Measurements from ENCODE around the gene POC1B. TPM values are rescaled to one million over a fixed set of nuclear protein-coding genes. Genes with fewer than 3 reads are reported as not detected.

POC1B gene
- total RNA-seq, 1 donor from 2014 or later = 15.3 TPM

DNA sequence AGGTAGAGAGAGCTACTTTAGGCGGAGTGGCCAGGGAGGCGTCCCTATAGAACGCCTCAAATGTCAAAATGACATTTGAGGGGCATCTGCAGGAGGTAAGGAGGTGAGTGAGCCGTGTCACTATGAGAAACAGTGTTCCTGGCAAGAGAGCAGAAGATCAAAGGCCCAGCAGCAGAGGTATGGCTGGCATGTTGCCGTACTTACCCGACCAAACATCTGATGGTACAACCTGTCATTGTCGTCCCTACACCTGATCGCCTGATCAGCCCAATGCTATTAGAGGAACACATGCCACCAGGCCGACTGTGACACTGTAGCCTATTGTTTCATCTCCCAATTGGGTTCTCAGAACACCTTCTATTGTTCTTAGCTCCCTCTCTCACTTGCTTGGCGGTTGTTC is 33.9 kb upstream of the POC1B start:
- Mint-ChIP-seq H3K27me3 (peaks cover 3% of the 10 kb centered on the region), H3K27ac (no peak overlapping the region), H3K4me3 (no peak overlapping the region), H3K4me1 (ENCODE audit: unreplicated experiment) (peaks cover 14% of the 10 kb centered on the region), H3K36me3 (no peaks in the 10 kb centered on the region), H3K9me3 (peaks cover 9% of the 10 kb centered on the region)
- no peak for DNase-seq (ENCODE audit: extremely low spot score, unreplicated experiment)
- TF ChIP-seq, protein P1, sequence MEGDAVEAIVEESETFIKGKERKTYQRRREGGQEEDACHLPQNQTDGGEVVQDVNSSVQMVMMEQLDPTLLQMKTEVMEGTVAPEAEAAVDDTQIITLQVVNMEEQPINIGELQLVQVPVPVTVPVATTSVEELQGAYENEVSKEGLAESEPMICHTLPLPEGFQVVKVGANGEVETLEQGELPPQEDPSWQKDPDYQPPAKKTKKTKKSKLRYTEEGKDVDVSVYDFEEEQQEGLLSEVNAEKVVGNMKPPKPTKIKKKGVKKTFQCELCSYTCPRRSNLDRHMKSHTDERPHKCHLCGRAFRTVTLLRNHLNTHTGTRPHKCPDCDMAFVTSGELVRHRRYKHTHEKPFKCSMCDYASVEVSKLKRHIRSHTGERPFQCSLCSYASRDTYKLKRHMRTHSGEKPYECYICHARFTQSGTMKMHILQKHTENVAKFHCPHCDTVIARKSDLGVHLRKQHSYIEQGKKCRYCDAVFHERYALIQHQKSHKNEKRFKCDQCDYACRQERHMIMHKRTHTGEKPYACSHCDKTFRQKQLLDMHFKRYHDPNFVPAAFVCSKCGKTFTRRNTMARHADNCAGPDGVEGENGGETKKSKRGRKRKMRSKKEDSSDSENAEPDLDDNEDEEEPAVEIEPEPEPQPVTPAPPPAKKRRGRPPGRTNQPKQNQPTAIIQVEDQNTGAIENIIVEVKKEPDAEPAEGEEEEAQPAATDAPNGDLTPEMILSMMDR (conservative IDR thresholded peaks at IDR 0.05) = no peak

DNA sequence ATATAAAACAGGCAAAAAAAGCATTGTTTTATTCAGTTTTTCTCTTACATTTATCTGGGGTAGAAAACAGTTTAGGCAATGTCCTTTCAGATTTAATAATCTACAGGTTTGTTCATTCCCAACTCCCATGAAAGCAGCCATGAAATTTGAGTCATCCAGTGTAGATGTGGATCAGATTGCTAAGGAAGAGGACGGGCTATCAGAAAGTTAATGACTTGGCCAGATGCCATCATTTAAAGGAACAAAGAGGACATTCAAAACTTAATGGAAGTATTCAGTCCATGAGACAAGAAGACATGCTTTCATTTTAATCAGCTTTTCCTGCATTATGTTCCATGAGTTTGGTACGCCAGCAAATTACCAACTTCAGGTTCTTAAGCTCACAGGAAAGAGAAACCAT is 31.1 kb upstream of the POC1B start:
- TF ChIP-seq, protein P1 (conservative IDR thresholded peaks at IDR 0.05) = no peak
- Mint-ChIP-seq H3K4me1 (ENCODE audit: unreplicated experiment) (peaks cover 9% of the 10 kb centered on the region), H3K27ac (no peak overlapping the region), H3K9me3 (peaks cover 9% of the 10 kb centered on the region), H3K27me3 (peaks cover 2% of the 10 kb centered on the region), H3K36me3 (no peaks in the 10 kb centered on the region), H3K4me3 (no peak overlapping the region)
- no peak for DNase-seq (ENCODE audit: extremely low spot score, unreplicated experiment)

DNA sequence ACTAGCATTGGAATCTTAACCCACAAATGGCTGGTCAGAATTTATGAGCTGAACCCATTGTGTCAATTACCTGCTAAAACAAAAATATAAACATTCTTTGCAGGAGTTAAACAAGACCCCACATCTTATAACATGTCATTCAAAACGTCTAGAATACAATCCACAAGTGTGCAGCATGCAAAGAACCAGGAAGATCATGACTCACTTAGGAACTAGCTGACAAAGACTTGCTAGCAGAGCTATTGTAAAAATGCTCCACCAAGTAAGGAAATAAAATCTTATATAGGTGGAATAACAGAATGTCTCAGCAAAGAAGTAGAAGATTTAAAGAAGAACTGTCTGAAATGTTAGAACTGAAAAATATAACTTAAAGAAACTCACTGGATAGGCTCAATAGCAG is 26.5 kb upstream of the POC1B start:
- H3K4me3 Mint-ChIP-seq = no peak overlapping the region
- H3K27ac Mint-ChIP-seq = no peak overlapping the region
- H3K27me3 Mint-ChIP-seq = no peaks in the 10 kb centered on the region
- H3K4me1 Mint-ChIP-seq (ENCODE audit: unreplicated experiment) = peaks cover 5% of the 10 kb centered on the region
- no peaks in the 10 kb centered on the region for H3K36me3 Mint-ChIP-seq
- H3K9me3 Mint-ChIP-seq = peaks cover 6% of the 10 kb centered on the region
- DNase-seq (ENCODE audit: extremely low spot score, unreplicated experiment) = no peak
- TF ChIP-seq, protein P1 (conservative IDR thresholded peaks at IDR 0.05) = no peak

DNA sequence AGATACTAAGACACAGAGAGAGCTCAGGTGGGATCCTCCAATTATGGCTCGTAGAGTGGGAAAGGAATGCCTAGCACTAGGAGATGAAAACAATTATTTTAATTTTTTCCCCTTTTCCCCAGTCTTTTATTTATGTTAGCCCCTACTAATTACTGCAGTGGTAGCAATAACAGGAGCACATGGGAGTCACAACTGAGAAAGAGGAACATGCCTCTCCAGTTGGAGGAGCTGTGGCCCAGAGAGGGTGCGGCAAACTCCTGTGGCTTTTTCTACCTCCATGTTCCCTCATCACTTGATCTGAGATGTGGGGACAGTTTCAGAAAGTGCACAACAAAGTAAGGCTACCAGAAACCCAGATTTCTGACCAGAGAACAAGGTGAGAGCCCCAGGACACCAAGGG is 25.9 kb upstream of the POC1B start:
- no peak for DNase-seq (ENCODE audit: extremely low spot score, unreplicated experiment)
- Mint-ChIP-seq H3K4me3 (no peak overlapping the region), H3K36me3 (no peaks in the 10 kb centered on the region), H3K27me3 (no peaks in the 10 kb centered on the region), H3K27ac (no peak overlapping the region), H3K4me1 (ENCODE audit: unreplicated experiment) (peaks cover under 1% of the 10 kb centered on the region), H3K9me3 (peaks cover 6% of the 10 kb centered on the region)
- TF ChIP-seq, protein P1 (conservative IDR thresholded peaks at IDR 0.05) = no peak

DNA sequence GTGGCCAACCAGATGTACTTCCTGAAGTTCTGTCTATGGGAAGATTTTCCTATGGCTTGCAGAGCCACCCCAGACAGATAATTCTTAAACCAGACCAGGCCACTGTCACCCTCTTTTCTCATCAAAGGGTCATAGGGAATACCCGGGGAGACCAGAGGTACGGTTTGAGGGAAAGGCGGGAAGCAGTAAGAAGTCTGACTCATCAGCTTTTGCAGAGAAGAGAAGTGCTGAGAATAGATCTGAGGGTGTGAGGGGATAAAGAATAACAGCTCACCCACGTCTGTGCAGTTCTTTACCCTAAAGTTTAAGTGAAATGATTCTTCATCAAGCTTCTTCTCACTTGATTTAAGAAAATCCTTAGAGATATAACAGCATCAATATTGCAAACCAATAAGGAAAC is 21.3 kb upstream of the POC1B start:
- DNase-seq (ENCODE audit: extremely low spot score, unreplicated experiment) = no peak
- TF ChIP-seq, protein P1 (conservative IDR thresholded peaks at IDR 0.05) = no peak
- Mint-ChIP-seq H3K27me3 (no peaks in the 10 kb centered on the region), H3K4me3 (no peak overlapping the region), H3K36me3 (no peaks in the 10 kb centered on the region), H3K4me1 (ENCODE audit: unreplicated experiment) (peaks cover 23% of the 10 kb centered on the region), H3K27ac (no peak overlapping the region), H3K9me3 (no peaks in the 10 kb centered on the region)

DNA sequence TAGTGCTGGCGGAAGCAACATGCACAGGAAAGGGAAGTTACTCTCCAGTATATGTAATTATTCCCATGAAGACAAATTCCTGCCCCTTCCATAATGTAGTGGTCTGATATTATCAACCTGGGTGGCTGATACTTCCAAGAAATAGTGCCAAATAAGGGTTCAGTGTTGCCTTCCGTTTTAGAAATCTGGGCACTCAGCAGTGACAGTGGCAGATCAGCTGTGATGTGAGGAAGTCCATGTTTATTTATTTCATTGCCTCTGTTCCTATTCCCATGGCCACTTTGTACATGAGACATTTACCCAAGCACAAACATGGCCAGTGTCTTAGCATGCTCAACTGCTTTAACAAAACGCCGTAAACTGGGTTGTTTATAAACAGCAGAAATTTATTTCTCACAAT is 20.3 kb upstream of the POC1B start:
- TF ChIP-seq, protein P1 (conservative IDR thresholded peaks at IDR 0.05) = no peak
- H3K9me3 Mint-ChIP-seq = no peaks in the 10 kb centered on the region
- no peak for DNase-seq (ENCODE audit: extremely low spot score, unreplicated experiment)
- H3K4me3 Mint-ChIP-seq = no peak overlapping the region
- no peaks in the 10 kb centered on the region for H3K36me3 Mint-ChIP-seq
- no peak overlapping the region for H3K27ac Mint-ChIP-seq
- no peaks in the 10 kb centered on the region for H3K27me3 Mint-ChIP-seq
- H3K4me1 Mint-ChIP-seq (ENCODE audit: unreplicated experiment) = peaks cover 28% of the 10 kb centered on the region
